Measurements from ENCODE around the gene WWC1. TPM values are rescaled to one million over a fixed set of nuclear protein-coding genes. Genes with fewer than 3 reads are reported as not detected.

Gene WWC1
- total RNA-seq, 2 donors from 2014 or later: not detected

DNA sequence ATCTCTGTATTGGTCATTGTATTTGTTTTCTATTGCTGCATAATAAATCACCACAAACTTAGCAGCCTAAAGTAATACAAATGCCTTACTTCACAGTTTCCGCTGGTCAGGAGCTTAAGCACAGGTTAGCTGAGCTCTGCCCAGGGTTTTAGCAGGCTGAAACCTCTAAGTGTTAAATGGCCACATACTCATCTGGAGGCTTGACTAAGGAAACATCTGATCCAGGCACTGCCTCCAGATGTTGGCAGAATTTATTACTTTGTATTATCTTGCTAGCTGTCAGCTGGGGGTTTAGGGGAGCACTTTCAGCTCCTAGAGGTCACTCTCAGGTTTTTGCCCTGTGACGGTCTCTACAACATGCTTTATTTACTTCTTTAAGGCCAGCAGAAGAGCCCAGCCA lies 171.6 kb downstream of the WWC1 start:
- peaks cover 5 to 7% of the 10 kb centered on the region in 2 donors for H3K27me3 Mint-ChIP-seq
- H3K27ac Mint-ChIP-seq: no peak overlapping the region
- H3K9me3 Mint-ChIP-seq: peaks cover 3% of the 10 kb centered on the region
- ATAC-seq: no peak
- DNase-seq (ENCODE audit: low spot score): no peak
- peaks cover 0 to 6% of the 10 kb centered on the region in 2 donors for H3K4me1 Mint-ChIP-seq (ENCODE audit: low read depth in 2 of 2)
- H3K4me3 Mint-ChIP-seq: no peak overlapping the region
- no peaks in the 10 kb centered on the region for H3K36me3 Mint-ChIP-seq

DNA sequence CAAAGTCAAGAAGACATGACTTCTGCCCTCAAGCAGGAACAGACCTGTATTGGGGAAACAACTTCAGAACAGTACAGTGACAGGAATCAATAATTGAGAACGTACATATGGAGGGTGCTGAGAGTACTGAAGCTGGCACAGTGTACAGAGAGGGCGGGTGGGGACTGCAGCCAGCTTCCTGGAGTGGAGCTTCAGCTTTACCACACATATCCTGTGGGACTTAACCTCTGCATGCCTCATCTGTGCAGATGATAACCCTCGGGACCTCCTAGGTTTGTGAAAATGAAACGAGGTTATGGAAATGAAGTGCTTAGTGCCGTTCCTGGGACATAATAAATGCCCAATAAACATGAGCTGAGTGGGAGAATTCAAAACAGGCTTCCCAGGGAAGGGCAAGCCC lies 172.8 kb downstream of the WWC1 start:
- H3K36me3 Mint-ChIP-seq: no peaks in the 10 kb centered on the region
- H3K4me3 Mint-ChIP-seq: no peak overlapping the region
- H3K27me3 Mint-ChIP-seq: peaks cover 0 to 4% of the 10 kb centered on the region in 2 donors
- H3K4me1 Mint-ChIP-seq (ENCODE audit: low read depth in 2 of 2): peaks cover 0 to 6% of the 10 kb centered on the region in 2 donors
- H3K9me3 Mint-ChIP-seq: no peaks in the 10 kb centered on the region
- DNase-seq (ENCODE audit: low spot score) (no peak), ATAC-seq (no peak)
- no peak overlapping the region for H3K27ac Mint-ChIP-seq

DNA sequence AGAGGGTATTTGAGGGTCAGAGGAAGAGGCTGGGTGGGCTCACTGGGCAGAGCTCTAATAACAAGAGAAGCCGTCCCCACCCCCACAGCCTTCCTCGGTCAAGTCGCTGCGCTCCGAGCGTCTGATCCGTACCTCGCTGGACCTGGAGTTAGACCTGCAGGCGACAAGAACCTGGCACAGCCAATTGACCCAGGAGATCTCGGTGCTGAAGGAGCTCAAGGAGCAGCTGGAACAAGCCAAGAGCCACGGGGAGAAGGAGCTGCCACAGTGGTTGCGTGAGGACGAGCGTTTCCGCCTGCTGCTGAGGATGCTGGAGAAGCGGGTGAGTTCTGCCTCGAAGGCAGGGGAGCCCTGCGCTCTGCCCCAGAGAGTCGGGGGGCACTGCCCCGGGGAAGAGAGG lies 173.2 kb downstream of the WWC1 start:
- Mint-ChIP-seq H3K27ac (no peak overlapping the region), H3K4me3 (no peak overlapping the region), H3K9me3 (no peaks in the 10 kb centered on the region), H3K36me3 (no peaks in the 10 kb centered on the region), H3K27me3 (peaks cover 0 to 4% of the 10 kb centered on the region in 2 donors), H3K4me1 (ENCODE audit: low read depth in 2 of 2) (peaks cover 0 to 6% of the 10 kb centered on the region in 2 donors)
- ATAC-seq: no peak
- no peak for DNase-seq (ENCODE audit: low spot score)

GRCh38 chr5:168467755-168468330 lies 176.4 kb downstream of the WWC1 start:
- peaks cover 0 to 6% of the 10 kb centered on the region in 2 donors for H3K4me1 Mint-ChIP-seq (ENCODE audit: low read depth in 2 of 2)
- no peak overlapping the region for H3K4me3 Mint-ChIP-seq
- no peaks in the 10 kb centered on the region for H3K36me3 Mint-ChIP-seq
- no peak for DNase-seq (ENCODE audit: low spot score)
- ATAC-seq: no peak
- no peaks in the 10 kb centered on the region for H3K9me3 Mint-ChIP-seq
- peaks cover 5 to 10% of the 10 kb centered on the region in 2 donors for H3K27me3 Mint-ChIP-seq
- H3K27ac Mint-ChIP-seq: no peak overlapping the region

- DNase-seq (ENCODE audit: low spot score) (no peak), ATAC-seq (no peak)
- peaks cover 7 to 9% of the 10 kb centered on the region in 2 donors for H3K27me3 Mint-ChIP-seq
- H3K4me3 Mint-ChIP-seq: no peak overlapping the region
- no peak overlapping the region for H3K27ac Mint-ChIP-seq
- H3K9me3 Mint-ChIP-seq: no peaks in the 10 kb centered on the region
- no peaks in the 10 kb centered on the region for H3K36me3 Mint-ChIP-seq
- H3K4me1 Mint-ChIP-seq (ENCODE audit: low read depth in 2 of 2): peaks cover 0 to 5% of the 10 kb centered on the region in 2 donors
Observed at GRCh38 chr5:168468836-168469235, 177.4 kb downstream of the WWC1 start.

DNA sequence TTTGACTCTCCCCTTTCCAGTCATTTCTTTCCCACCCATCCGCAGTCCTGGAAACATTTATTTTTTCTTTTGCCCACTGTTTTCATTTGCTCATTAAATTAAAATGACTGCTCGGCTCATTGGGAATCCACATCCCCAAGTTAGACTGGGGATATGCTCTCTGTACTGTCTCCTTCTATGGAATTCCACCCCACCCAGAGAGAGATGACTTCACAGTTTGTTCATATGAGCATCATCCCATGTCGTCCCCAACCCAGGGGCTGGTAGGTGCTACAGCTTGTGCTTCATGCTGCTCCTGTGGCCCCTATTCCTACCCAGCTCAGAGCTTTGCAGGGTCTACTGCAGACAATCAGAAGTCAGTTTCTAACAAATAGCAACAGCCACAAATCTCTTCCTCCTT lies 178.4 kb downstream of the WWC1 start:
- Mint-ChIP-seq H3K9me3 (no peaks in the 10 kb centered on the region), H3K36me3 (no peaks in the 10 kb centered on the region), H3K27me3 (peaks cover 7 to 9% of the 10 kb centered on the region in 2 donors), H3K27ac (no peak overlapping the region), H3K4me1 (ENCODE audit: low read depth in 2 of 2) (no peaks in the 10 kb centered on the region), H3K4me3 (no peak overlapping the region)
- DNase-seq (ENCODE audit: low spot score) (no peak), ATAC-seq (no peak)

GRCh38 chr5:168471785-168472184 lies 180.3 kb downstream of the WWC1 start:
- ATAC-seq (no peak), DNase-seq (ENCODE audit: low spot score) (no peak)
- Mint-ChIP-seq H3K4me1 (ENCODE audit: low read depth in 2 of 2) (no peaks in the 10 kb centered on the region), H3K9me3 (no peaks in the 10 kb centered on the region), H3K27me3 (peaks cover 7 to 9% of the 10 kb centered on the region in 2 donors), H3K27ac (no peak overlapping the region), H3K4me3 (no peak overlapping the region), H3K36me3 (no peaks in the 10 kb centered on the region)

- Mint-ChIP-seq H3K27ac (no peak overlapping the region), H3K9me3 (no peaks in the 10 kb centered on the region), H3K27me3 (peaks cover 7 to 11% of the 10 kb centered on the region in 2 donors), H3K4me1 (ENCODE audit: low read depth in 2 of 2) (peaks cover 0 to 2% of the 10 kb centered on the region in 2 donors), H3K36me3 (no peaks in the 10 kb centered on the region), H3K4me3 (no peak overlapping the region)
- DNase-seq (ENCODE audit: low spot score) (no peak), ATAC-seq (no peak)
Observed at GRCh38 chr5:168472329-168472728, 180.9 kb downstream of the WWC1 start.

GRCh38 chr5:168474319-168474718 lies 182.9 kb downstream of the WWC1 start:
- no peaks in the 10 kb centered on the region for H3K9me3 Mint-ChIP-seq
- no peak overlapping the region for H3K4me3 Mint-ChIP-seq
- peaks cover 18 to 19% of the 10 kb centered on the region in 2 donors for H3K27me3 Mint-ChIP-seq
- no peak overlapping the region for H3K27ac Mint-ChIP-seq
- ATAC-seq (no peak), DNase-seq (ENCODE audit: low spot score) (no peak)
- H3K4me1 Mint-ChIP-seq (ENCODE audit: low read depth in 2 of 2): peaks cover 0 to 2% of the 10 kb centered on the region in 2 donors
- no peaks in the 10 kb centered on the region for H3K36me3 Mint-ChIP-seq

GRCh38 chr5:168477060-168477459 lies 185.6 kb downstream of the WWC1 start:
- H3K36me3 Mint-ChIP-seq: no peaks in the 10 kb centered on the region
- ATAC-seq (no peak), DNase-seq (ENCODE audit: low spot score) (no peak)
- H3K9me3 Mint-ChIP-seq: no peaks in the 10 kb centered on the region
- H3K4me3 Mint-ChIP-seq: no peak overlapping the region
- peaks cover 15 to 18% of the 10 kb centered on the region in 2 donors for H3K27me3 Mint-ChIP-seq
- peaks cover 0 to 5% of the 10 kb centered on the region in 2 donors for H3K4me1 Mint-ChIP-seq (ENCODE audit: low read depth in 2 of 2)
- peak overlapping the region in 1 of 2 donors; percentile 27 for H3K27ac Mint-ChIP-seq

- no peaks in the 10 kb centered on the region for H3K9me3 Mint-ChIP-seq
- no peak overlapping the region for H3K27ac Mint-ChIP-seq
- no peak for DNase-seq (ENCODE audit: low spot score)
- peaks cover 10 to 12% of the 10 kb centered on the region in 2 donors for H3K27me3 Mint-ChIP-seq
- no peak overlapping the region for H3K4me3 Mint-ChIP-seq
- ATAC-seq: no peak
- peaks cover 0 to 5% of the 10 kb centered on the region in 2 donors for H3K4me1 Mint-ChIP-seq (ENCODE audit: low read depth in 2 of 2)
- no peaks in the 10 kb centered on the region for H3K36me3 Mint-ChIP-seq
Observed at GRCh38 chr5:168479166-168479565, 187.7 kb downstream of the WWC1 start.

DNA sequence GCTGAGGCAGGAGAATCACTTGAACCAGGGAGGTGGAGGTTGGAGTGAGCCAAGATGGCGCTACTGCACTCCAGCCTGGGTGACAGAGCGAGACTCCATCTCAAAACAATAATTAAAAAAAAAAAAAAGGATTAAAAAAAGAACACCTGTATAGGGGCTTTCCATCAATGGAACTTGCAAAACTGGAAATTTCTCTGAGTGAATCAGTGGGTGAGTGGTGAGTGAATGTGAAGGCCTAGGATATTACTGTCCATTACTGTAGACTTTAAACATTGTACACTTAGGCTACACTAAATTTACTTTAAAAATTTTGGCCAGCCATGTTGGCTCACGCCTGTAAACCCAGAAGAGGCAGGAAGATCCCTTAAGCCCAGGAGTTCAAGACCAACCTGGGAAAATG lies 189.2 kb downstream of the WWC1 start:
- Mint-ChIP-seq H3K27ac (no peak overlapping the region), H3K4me1 (ENCODE audit: low read depth in 2 of 2) (peaks cover 8 to 12% of the 10 kb centered on the region in 2 donors)
- ATAC-seq: no peak

GRCh38 chr5:168481330-168481788 lies 189.9 kb downstream of the WWC1 start:
- Mint-ChIP-seq H3K27me3 (peaks cover 10 to 14% of the 10 kb centered on the region in 2 donors), H3K4me1 (ENCODE audit: low read depth in 2 of 2) (peaks cover 15 to 19% of the 10 kb centered on the region in 2 donors), H3K9me3 (no peaks in the 10 kb centered on the region), H3K27ac (peak overlapping the region in 1 of 2 donors; percentile 53), H3K4me3 (no peak overlapping the region), H3K36me3 (no peaks in the 10 kb centered on the region)
- ATAC-seq (no peak), DNase-seq (ENCODE audit: low spot score) (no peak)

More for the DNA sequence above, 189.2 kb downstream of the WWC1 start:
- Mint-ChIP-seq H3K4me3 (no peak overlapping the region), H3K9me3 (no peaks in the 10 kb centered on the region), H3K27me3 (peaks cover 10 to 14% of the 10 kb centered on the region in 2 donors), H3K36me3 (no peaks in the 10 kb centered on the region)
- no peak for DNase-seq (ENCODE audit: low spot score)

- Mint-ChIP-seq H3K4me1 (ENCODE audit: low read depth in 2 of 2) (peaks cover 21 to 23% of the 10 kb centered on the region in 2 donors), H3K27ac (no peak overlapping the region), H3K36me3 (no peaks in the 10 kb centered on the region), H3K4me3 (no peak overlapping the region), H3K27me3 (peaks cover 10 to 11% of the 10 kb centered on the region in 2 donors), H3K9me3 (no peaks in the 10 kb centered on the region)
- ATAC-seq (no peak), DNase-seq (ENCODE audit: low spot score) (no peak)
Observed at GRCh38 chr5:168482361-168482760, 190.9 kb downstream of the WWC1 start.

Data from natural killer cell treated with Interleukin-12 subunit alpha and Interleukin-12 subunit beta and Interleukin-15 and Interleukin-18, amount 100 ng/mL, for 72 hours (primary cell).